Urinary bladder (tissue), 4 donors: ENCODE data around the gene IFT122. TPM values are rescaled to one million over a fixed set of nuclear protein-coding genes. Genes with fewer than 3 reads are reported as not detected.
A peak's percentile ranks its signal among the peaks of the same experiment; 100 is the strongest.

Source experiments
- DNase-seq: peaks from one replicate; pipeline ENCODE4 v3.0.0-alpha.2; 2015; ENCODE audit errors: extremely low spot score
- H3K27ac ChIP-seq: one replicate; pipeline ENCODE4 v1.5.1; 2013; ENCODE audit warnings: low read depth, mild to moderate bottlenecking, moderate library complexity
- H3K36me3 ChIP-seq: one replicate; pipeline ENCODE4 v1.6.1; 2013; ENCODE audit warnings: mild to moderate bottlenecking, moderate library complexity; ENCODE audit not compliant: insufficient read depth
- H3K4me1 ChIP-seq: one replicate; pipeline ENCODE4 v1.6.1; 2013; ENCODE audit warnings: mild to moderate bottlenecking, moderate library complexity; ENCODE audit not compliant: insufficient read depth
- H3K4me3 ChIP-seq: one replicate; pipeline ENCODE4 v1.5.1; 2013; ENCODE audit warnings: low read depth, low read length
- WGBS: extraction: QIAGEN DNeasy Blood & Tissue Kit; methylation state at CpG from one replicate; pipeline ENCODE4 v1.1.7; 2013; 5-methylcytosine and 5-hydroxymethylcytosine counted together
- polyA plus RNA-seq: library from polyadenylated mRNA; stranded (reverse); fragments of 200-250 nt; gene quantifications from one replicate; pipeline ENCODE4 v1.2.3, GENCODE V29; 2013
- total RNA-seq: library from RNA; depleted of rRNA; stranded (reverse); fragments of >200 nt; gene quantifications from one replicate; pipeline ENCODE4 v1.2.3, GENCODE V29; 2014
- donor health status: healthy with polysubstance abuse.
- donor health status: healthy.

Gene IFT122
- total and polyA plus RNA-seq, 2 donors, result 14.1 to 45.9 TPM

GRCh38 chr3:129559565-129560079, 119.6 kb downstream of the IFT122 start:
- no peak overlapping the region for H3K27ac ChIP-seq
- DNase-seq, result no peak
- no peak overlapping the region for H3K4me3 ChIP-seq
- H3K4me1 ChIP-seq, result no peaks in the 10 kb centered on the region
- H3K36me3 ChIP-seq, result peaks cover 2% of the 10 kb centered on the region
- WGBS, result 90% methylated on average over 20 of the region's 20 CpGs

DNA sequence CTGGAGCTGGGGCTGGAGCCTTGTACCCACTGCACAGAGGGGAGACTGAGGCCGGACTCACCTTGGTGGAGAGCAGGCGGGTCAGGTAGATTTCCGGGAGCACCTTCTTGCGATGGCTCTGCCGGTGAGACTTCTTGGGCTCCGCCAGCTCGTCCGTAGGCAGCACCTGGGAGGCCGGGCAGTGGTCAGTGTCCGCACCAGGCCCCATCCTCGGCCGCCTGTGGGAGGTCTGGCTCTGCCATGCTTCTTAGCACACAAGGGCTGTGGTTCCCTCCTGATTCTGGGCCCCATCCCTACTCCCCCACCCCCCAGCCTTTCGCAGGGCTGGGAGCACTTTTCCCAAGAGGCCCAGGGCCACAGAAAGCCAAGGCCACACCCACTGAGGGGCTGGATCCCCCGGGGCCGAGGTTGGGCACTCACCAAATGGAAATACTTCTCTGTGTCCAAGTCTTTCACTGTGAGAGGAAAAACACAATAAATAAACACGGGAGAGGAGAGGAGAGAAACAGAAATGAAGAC, 120.3 kb downstream of the IFT122 start:
- Histone ChIP-seq H3K4me1 (no peaks in the 10 kb centered on the region), H3K4me3 (no peak overlapping the region), H3K27ac (peak overlapping the region; percentile 43), H3K36me3 (peaks cover 2% of the 10 kb centered on the region)
- DNase-seq, result no peak
- WGBS, result 61% methylated on average over 16 of the region's 16 CpGs

- H3K36me3 ChIP-seq, result peaks cover 2% of the 10 kb centered on the region
- H3K27ac ChIP-seq, result peak overlapping the region; percentile 80
- no peak for DNase-seq
- 20% methylated on average over 18 of the region's 18 CpGs for WGBS
- H3K4me3 ChIP-seq, result no peak overlapping the region
- no peaks in the 10 kb centered on the region for H3K4me1 ChIP-seq
Observed at GRCh38 chr3:129560911-129561594, 121.0 kb downstream of the IFT122 start.

DNA sequence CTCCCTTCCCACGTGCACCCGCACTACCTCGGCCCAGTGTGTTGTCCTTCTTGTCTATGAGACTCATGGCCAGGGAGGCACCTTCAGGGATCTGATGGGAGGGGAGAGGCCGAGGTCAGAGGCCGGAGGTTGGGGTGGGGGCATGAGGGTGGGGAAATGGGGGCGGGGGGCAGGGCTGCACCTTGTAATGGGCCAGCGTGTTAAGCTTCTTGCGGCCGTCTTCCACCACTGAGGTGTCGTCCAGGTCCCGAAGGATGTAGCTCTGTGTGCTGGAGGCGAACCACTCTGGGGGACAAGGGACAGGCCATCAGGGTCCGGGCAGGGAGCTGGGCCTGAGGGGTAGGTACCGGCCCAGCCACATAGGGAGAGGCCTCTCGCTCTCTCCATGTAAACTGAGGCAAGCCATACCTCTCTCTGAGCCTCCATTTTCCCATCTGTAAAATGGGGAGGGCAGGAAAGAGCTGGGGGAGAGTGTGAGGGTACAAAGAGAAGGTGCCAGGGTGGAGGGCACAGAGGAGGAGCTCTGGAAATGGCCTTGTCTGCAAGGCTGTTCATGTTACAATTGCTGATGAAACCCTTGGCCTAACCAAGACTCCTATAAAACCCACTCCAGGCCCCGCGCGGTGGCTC, 121.7 kb downstream of the IFT122 start:
- H3K27ac ChIP-seq, result no peak overlapping the region
- H3K36me3 ChIP-seq, result peaks cover 2% of the 10 kb centered on the region
- 76% methylated on average over 18 of the region's 18 CpGs for WGBS
- H3K4me3 ChIP-seq, result no peak overlapping the region
- DNase-seq, result no peak
- H3K4me1 ChIP-seq, result no peaks in the 10 kb centered on the region

- 88% methylated on average over 19 of the region's 19 CpGs for WGBS
- DNase-seq, result no peak
- no peaks in the 10 kb centered on the region for H3K4me1 ChIP-seq
- no peak overlapping the region for H3K27ac ChIP-seq
- no peaks in the 10 kb centered on the region for H3K36me3 ChIP-seq
- no peak overlapping the region for H3K4me3 ChIP-seq
Observed at GRCh38 chr3:129562803-129563202, 122.8 kb downstream of the IFT122 start.

- Histone ChIP-seq H3K4me3 (no peak overlapping the region), H3K4me1 (no peaks in the 10 kb centered on the region), H3K36me3 (no peaks in the 10 kb centered on the region), H3K27ac (no peak overlapping the region)
- DNase-seq, result no peak
- WGBS, result 91% methylated on average over 12 of the region's 12 CpGs
Observed at GRCh38 chr3:129563332-129563731, 123.3 kb downstream of the IFT122 start.

DNA sequence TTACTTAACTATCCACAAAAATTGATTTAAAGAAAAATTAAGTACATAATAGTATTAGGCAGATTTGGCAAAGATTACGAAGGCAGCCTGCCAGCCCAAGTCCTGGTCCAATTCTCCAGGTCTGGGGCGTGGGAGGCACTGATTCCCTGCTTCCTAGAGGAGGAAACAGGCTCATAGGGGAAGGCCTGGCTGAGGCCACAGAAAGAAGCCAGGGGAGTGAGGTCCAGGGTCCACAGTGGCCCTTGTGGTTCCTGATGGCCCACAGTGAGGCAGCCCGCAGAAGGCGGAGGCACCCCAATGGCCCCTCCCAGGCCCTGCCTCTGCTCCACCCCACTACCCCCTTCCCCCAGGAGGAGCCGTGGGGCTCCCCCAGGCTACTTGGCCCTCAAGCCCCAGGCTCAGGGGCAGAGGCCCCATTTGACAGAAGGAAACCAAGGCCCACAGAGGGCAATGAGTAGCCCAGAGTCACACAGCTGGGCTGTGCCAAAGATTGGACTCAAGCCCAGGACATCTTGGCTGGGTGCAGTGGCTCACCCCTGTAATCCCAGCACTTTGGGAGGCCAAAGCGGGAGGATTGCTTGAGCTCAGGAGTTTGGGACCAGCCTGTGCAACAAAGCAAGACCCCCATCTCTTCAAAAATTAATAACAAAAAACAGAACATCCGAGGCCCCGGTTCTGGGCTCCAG, 124.0 kb downstream of the IFT122 start:
- no peak overlapping the region for H3K4me3 ChIP-seq
- H3K36me3 ChIP-seq, result no peaks in the 10 kb centered on the region
- no peaks in the 10 kb centered on the region for H3K4me1 ChIP-seq
- DNase-seq, result no peak
- H3K27ac ChIP-seq, result no peak overlapping the region
- WGBS, result 73% methylated on average over 8 of the region's 8 CpGs

DNA sequence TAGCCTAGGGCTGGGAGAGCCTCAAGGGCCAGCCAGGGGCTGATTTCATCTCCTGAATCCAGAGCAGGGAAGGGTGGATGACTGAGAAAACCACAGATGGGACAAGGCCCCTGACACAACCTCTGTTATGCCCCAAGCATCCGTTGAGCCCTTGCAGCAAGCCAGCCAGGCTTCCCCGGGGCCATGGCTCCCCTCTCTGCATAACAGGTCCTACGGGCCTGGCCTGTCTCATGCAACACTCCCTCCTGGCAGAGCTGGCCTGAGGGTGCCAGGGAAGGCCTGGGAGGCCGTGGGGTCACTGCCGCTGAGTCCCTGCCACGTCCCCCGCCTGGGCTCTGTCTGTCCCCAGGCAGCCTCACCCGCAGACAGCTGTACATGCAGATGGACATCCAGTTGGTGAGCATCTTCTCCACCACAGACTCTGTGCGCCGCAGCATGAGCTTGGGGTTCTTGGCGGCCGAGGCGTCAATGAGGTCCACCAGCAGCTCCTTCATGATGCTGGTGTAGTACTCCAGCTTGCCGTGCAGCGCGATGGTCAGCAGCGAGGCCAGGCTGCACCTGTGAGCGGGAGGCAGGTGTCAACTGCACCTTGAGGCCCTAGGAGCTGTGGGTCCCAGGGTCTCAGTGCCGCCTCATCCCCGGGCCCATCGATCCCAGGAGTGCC, 125.1 kb downstream of the IFT122 start:
- H3K36me3 ChIP-seq, result no peaks in the 10 kb centered on the region
- WGBS, result 92% methylated on average over 21 of the region's 21 CpGs
- DNase-seq, result no peak
- H3K4me1 ChIP-seq, result no peaks in the 10 kb centered on the region
- H3K27ac ChIP-seq, result no peak overlapping the region
- H3K4me3 ChIP-seq, result no peak overlapping the region

- no peak for DNase-seq
- Histone ChIP-seq H3K27ac (no peak overlapping the region), H3K4me3 (no peak overlapping the region), H3K36me3 (peaks cover 2% of the 10 kb centered on the region), H3K4me1 (no peaks in the 10 kb centered on the region)
- 97% methylated on average over 7 of the region's 7 CpGs for WGBS
Observed at GRCh38 chr3:129565902-129566301, 125.9 kb downstream of the IFT122 start.

DNA sequence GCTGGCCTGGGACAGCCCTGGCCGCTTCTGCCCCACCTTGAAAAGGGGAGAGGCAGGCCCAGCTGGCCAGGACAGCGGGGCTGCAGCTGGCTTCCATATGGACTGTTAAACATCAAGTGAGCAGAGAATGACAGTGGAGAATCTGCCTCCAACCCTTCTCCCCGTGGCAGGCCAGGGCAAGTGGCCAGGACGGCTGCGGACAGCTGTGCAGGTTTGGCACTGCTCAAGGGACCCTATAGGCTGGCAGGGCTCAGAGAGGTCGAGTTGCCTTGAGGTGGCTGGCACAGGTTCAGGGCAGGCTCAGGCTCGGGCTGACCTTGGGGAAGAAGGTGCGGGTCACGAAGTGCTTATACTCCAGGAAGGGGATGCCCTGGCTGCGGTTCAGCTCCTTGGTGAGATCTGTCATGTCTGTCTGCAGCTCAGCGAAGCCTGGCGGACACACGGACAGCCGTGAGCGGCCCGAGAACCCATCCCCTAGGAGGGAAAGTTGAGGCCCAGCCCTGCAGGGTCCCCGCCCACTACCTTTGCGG, 127.2 kb downstream of the IFT122 start:
- Histone ChIP-seq H3K4me3 (no peak overlapping the region), H3K36me3 (peaks cover 2% of the 10 kb centered on the region), H3K27ac (peak overlapping the region; percentile 54), H3K4me1 (no peaks in the 10 kb centered on the region)
- 59% methylated on average over 18 of the region's 18 CpGs for WGBS
- no peak for DNase-seq

GRCh38 chr3:129567939-129568338, 127.9 kb downstream of the IFT122 start:
- Histone ChIP-seq H3K27ac (no peak overlapping the region), H3K4me1 (no peaks in the 10 kb centered on the region), H3K36me3 (peaks cover 2% of the 10 kb centered on the region), H3K4me3 (no peak overlapping the region)
- 57% methylated on average over 6 of the region's 6 CpGs for WGBS
- DNase-seq, result no peak

- no peak for DNase-seq
- Histone ChIP-seq H3K4me3 (no peak overlapping the region), H3K4me1 (no peaks in the 10 kb centered on the region), H3K27ac (no peak overlapping the region), H3K36me3 (peaks cover 2% of the 10 kb centered on the region)
- WGBS, result 88% methylated on average over 7 of the region's 7 CpGs
Observed at GRCh38 chr3:129569856-129570255, 129.8 kb downstream of the IFT122 start.
